Keratinocyte (primary cell): ENCODE data around the gene APC. TPM values are rescaled to one million over a fixed set of nuclear protein-coding genes. Genes with fewer than 3 reads are reported as not detected.

ENCODE experiments used
- DNase-seq: peaks from one replicate; pipeline ENCODE4 v3.0.0-alpha.2; 2011; ENCODE audit warnings: low read depth, missing footprints, low spot score
- FAIRE-seq: peaks from 2 replicates; lab custom pipeline; 2011; peaks lifted over from hg19 to GRCh38; lab: Jason Lieb, UNC
- H2AFZ ChIP-seq: 2 replicates; pipeline ENCODE4 v1.6.0; 2012; ENCODE audit warnings: low read length, control low read depth, inconsistent platforms; ENCODE audit not compliant: control insufficient read depth
- H3K27ac ChIP-seq: 2 replicates; pipeline ENCODE4 v1.5.1; 2011; ENCODE audit warnings: low read length; ENCODE audit not compliant: control insufficient read depth, insufficient read depth
- H3K27me3 ChIP-seq: 3 replicates; pipeline ENCODE4 v1.6.0; 2011; ENCODE audit warnings: low read length; ENCODE audit not compliant: control insufficient read depth, insufficient read depth; ENCODE audit errors: extremely low read depth
- H3K36me3 ChIP-seq, 2 experiments: 2 replicates in 1 of 2; 3 replicates in 1 of 2; pipeline ENCODE4 v1.5.1; 2011; ENCODE audit warnings: low read length in 2 of 2, mild to moderate bottlenecking in 1 of 2; ENCODE audit not compliant: control insufficient read depth in 2 of 2, insufficient read depth in 2 of 2; ENCODE audit errors: extremely low read depth in 1 of 2
- H3K4me1 ChIP-seq: 3 replicates; pipeline ENCODE4 v1.5.1; 2011; ENCODE audit warnings: low read length; ENCODE audit not compliant: control insufficient read depth, insufficient read depth; ENCODE audit errors: extremely low read depth
- H3K4me2 ChIP-seq: 3 replicates; pipeline ENCODE4 v1.6.0; 2011; ENCODE audit warnings: low read depth, low read length; ENCODE audit not compliant: control insufficient read depth, insufficient read depth; ENCODE audit errors: extremely low read depth
- H3K4me3 ChIP-seq, 3 experiments: fragments of 200-600 bp in 1 of 3; sonication (generic) in 1 of 3; 2 replicates in 2 of 3; 3 replicates in 1 of 3; pipeline ENCODE4 v1.5.1; 2011 to 2016; ENCODE audit warnings: low read length in 3 of 3, mild to moderate bottlenecking in 3 of 3, control low read depth in 2 of 3, inconsistent platforms in 1 of 3, low read depth in 1 of 3, mixed read lengths in 1 of 3, mixed run types in 1 of 3, moderate library complexity in 1 of 3; ENCODE audit not compliant: control insufficient read depth in 2 of 3, insufficient read depth in 2 of 3; ENCODE audit errors: extremely low read depth in 1 of 3
- H3K79me2 ChIP-seq: 2 replicates; pipeline ENCODE4 v1.6.0; 2012; ENCODE audit warnings: low read length; ENCODE audit not compliant: control insufficient read depth, insufficient read depth
- H3K9ac ChIP-seq: 3 replicates; pipeline ENCODE4 v1.6.0; 2011; ENCODE audit warnings: low read length; ENCODE audit not compliant: control insufficient read depth, insufficient read depth; ENCODE audit errors: extremely low read depth
- H3K9me1 ChIP-seq: 3 replicates; pipeline ENCODE4 v1.6.0; 2011; ENCODE audit warnings: low read length; ENCODE audit not compliant: control insufficient read depth, insufficient read depth; ENCODE audit errors: extremely low read depth
- H3K9me3 ChIP-seq: 2 replicates; pipeline ENCODE4 v1.5.1; 2012; ENCODE audit warnings: low read depth, low read length; ENCODE audit not compliant: control insufficient read depth
- H4K20me1 ChIP-seq: 3 replicates; pipeline ENCODE4 v1.6.0; 2011; ENCODE audit warnings: low read length; ENCODE audit not compliant: control insufficient read depth, insufficient read depth; ENCODE audit errors: extremely low read depth
- CTCF ChIP-seq, 3 experiments: IDR thresholded peaks in 1 of 3; conservative IDR thresholded peaks in 1 of 3; optimal IDR thresholded peaks in 1 of 3; 2 replicates in 2 of 3; 3 replicates in 1 of 3; pipeline versions ENCODE3 to v1.5.1; 2011; ENCODE audit warnings: low read length in 3 of 3, mild to moderate bottlenecking in 3 of 3, moderate library complexity in 2 of 3, control low read depth in 1 of 3, inconsistent platforms in 1 of 3; ENCODE audit not compliant: insufficient read depth in 2 of 3; ENCODE audit errors: extremely low read depth in 1 of 3
- EZH2 ChIP-seq: IDR thresholded peaks from one replicate; pipeline ENCODE4 v1.6.1; 2012; ENCODE audit warnings: inconsistent platforms, mild to moderate bottlenecking, low read length, moderate library complexity
- dilution Hi-C: fragments of 300-500 bp; cut with MboI; formaldehyde crosslinking; loops from one replicate; pipeline ENCODE4 v1.7.0; 2020; ENCODE audit warnings: low sequenced_read_pairs; ENCODE audit not compliant: extremely low pct_ligation_motif_present
- polyA plus RNA-seq, 5 experiments: library from polyadenylated mRNA; depleted of rRNA in 3 of 5; stranded (reverse) in 3 of 5; stranded (forward) in 1 of 5; unstranded in 1 of 5; fragments of >200 nt; gene quantifications; 1 replicate in 1 of 5; 2 replicates in 3 of 5; 3 replicates in 1 of 5; pipeline versions ENCODE4 v1.2.1 to v1.2.3, GENCODE V29; 2011 to 2012; ENCODE audit warnings: missing spikeins in 2 of 5, low read depth in 1 of 5, low replicate concordance in 1 of 5

The APC gene
- polyA plus RNA-seq, 1 donor (not counting 4 experiments of a cell fraction or from before 2014, with no cell fraction given) = 16.5 TPM

- no peak overlapping the region for H3K9ac ChIP-seq
- no peak for FAIRE-seq
Measured at GRCh38 chr5:112706446-112707016, 31.2 kb upstream of the APC start.

GRCh38 chr5:112707187-112708102 lies 30.2 kb upstream of the APC start:
- peak overlapping the region; percentile 91 for H3K9ac ChIP-seq
- FAIRE-seq (peak; percentile 89), DNase-seq (peak; percentile 97)
- peak overlapping the region; percentile 79 to 95 (median 82) for H3K4me3 ChIP-seq
- peak overlapping the region; percentile 100 for H2AFZ ChIP-seq
- dilution Hi-C loops = no loop called here
- H3K9me1 ChIP-seq = no peaks in the 10 kb centered on the region
- peak overlapping the region; percentile 92 for H3K4me2 ChIP-seq
- TF ChIP-seq CTCF (optimal IDR thresholded peaks at IDR 0.05 in 1 of 3, IDR thresholded peaks at IDR 0.05 in 1 of 3, conservative IDR thresholded peaks at IDR 0.05 in 1 of 3; ENCODE audit: extremely low read depth in 1 of 3, insufficient read depth in 2 of 3, low read length in 3 of 3) (no peak), EZH2 (no peak)
- H4K20me1 ChIP-seq = no peaks in the 10 kb centered on the region
- no peaks in the 10 kb centered on the region for H3K27me3 ChIP-seq
- peaks cover 40% of the 10 kb centered on the region for H3K79me2 ChIP-seq
- peaks cover 15% of the 10 kb centered on the region for H3K4me1 ChIP-seq
- no peaks in the 10 kb centered on the region for H3K9me3 ChIP-seq
- H3K36me3 ChIP-seq = no peaks in the 10 kb centered on the region
- H3K27ac ChIP-seq = peak overlapping the region; percentile 84

More at GRCh38 chr5:112706446-112707016, 31.2 kb upstream of the APC start:
- peak overlapping the region in 1 of 3 experiments; percentile 82 for H3K4me3 ChIP-seq
- H3K27ac ChIP-seq = no peak overlapping the region
- peaks cover 15% of the 10 kb centered on the region for H3K4me1 ChIP-seq
- no peaks in the 10 kb centered on the region for H3K36me3 ChIP-seq
- DNase-seq = no peak
- H3K9me3 ChIP-seq = no peaks in the 10 kb centered on the region
- H3K27me3 ChIP-seq = no peaks in the 10 kb centered on the region
- H3K4me2 ChIP-seq = peak overlapping the region; percentile 92
- H3K79me2 ChIP-seq = peaks cover 34% of the 10 kb centered on the region
- H4K20me1 ChIP-seq = no peaks in the 10 kb centered on the region
- dilution Hi-C loops = no loop called here
- no peak for TF ChIP-seq CTCF (optimal IDR thresholded peaks at IDR 0.05 in 1 of 3, IDR thresholded peaks at IDR 0.05 in 1 of 3, conservative IDR thresholded peaks at IDR 0.05 in 1 of 3; ENCODE audit: extremely low read depth in 1 of 3, insufficient read depth in 2 of 3, low read length in 3 of 3)
- no peak for TF ChIP-seq EZH2
- H2AFZ ChIP-seq = peak overlapping the region; percentile 91
- no peaks in the 10 kb centered on the region for H3K9me1 ChIP-seq
